Gastrocnemius medialis (tissue), 4 donors: ENCODE results near the gene C2orf92. TPM values are rescaled to one million over a fixed set of nuclear protein-coding genes. Genes with fewer than 3 reads are reported as not detected.

Source experiments
- ATAC-seq, 2 donors: fragments of 150-250 bp; one replicate each; pipeline ENCODE4 v1.9.1; 2016
- DNase-seq, 2 donors: peaks; one replicate each; pipeline ENCODE4 v3.0.0-alpha.2; 2019
- H3K27ac ChIP-seq, 4 donors: fragments of 200-600 bp; sonication (generic); 1 replicate in 1 of 4; 2 replicates in 3 of 4; pipeline ENCODE4 v1.5.1; 2016 to 2018; ENCODE audit warnings: mild to moderate bottlenecking in 2 of 4, moderate library complexity in 1 of 4
- H3K27me3 ChIP-seq, 3 donors: fragments of 200-600 bp; sonication (generic) in 2 of 3; 1 replicate in 1 of 3; 2 replicates in 2 of 3; pipeline versions ENCODE4 v1.5.1 to v1.6.0; 2016 to 2019; ENCODE audit warnings: mild to moderate bottlenecking in 1 of 3, moderate library complexity in 1 of 3
- H3K36me3 ChIP-seq, 2 donors: fragments of 200-600 bp; sonication (generic) in 1 of 2; one replicate each; pipeline ENCODE4 v1.5.1; 2017 to 2018
- H3K4me1 ChIP-seq, 2 donors: fragments of 200-600 bp; sonication (generic) in 1 of 2; one replicate each; pipeline ENCODE4 v1.5.1; 2016 to 2017; ENCODE audit warnings: mild to moderate bottlenecking in 2 of 2
- H3K4me3 ChIP-seq, 4 donors: fragments of 200-600 bp; sonication (generic) in 3 of 4; 1 replicate in 1 of 4; 2 replicates in 3 of 4; pipeline ENCODE4 v1.5.1; 2016 to 2019; ENCODE audit warnings: mild to moderate bottlenecking in 2 of 4
- H3K9me3 ChIP-seq, 3 donors: fragments of 200-600 bp; sonication (generic) in 2 of 3; 1 replicate in 1 of 3; 2 replicates in 2 of 3; pipeline ENCODE4 v1.5.1; 2016 to 2019
- POLR2A ChIP-seq, 2 donors: fragments of 450-650 bp; IDR thresholded peaks; one replicate each; pipeline ENCODE4 v1.6.1; 2017; ENCODE audit warnings: antibody characterized with exemption in 2 of 2, mild to moderate bottlenecking in 2 of 2, moderate library complexity in 2 of 2
- in situ Hi-C, 4 donors: fragments of 200-750 bp; cut with MboI; loops; one replicate each; pipeline versions ENCODE4 v1.15.0 to v1.8.0; 2017; ENCODE audit warnings: low sequenced_read_pairs in 4 of 4
- intact Hi-C: fragments of 100-400 bp; cut with DNase I; formaldehyde crosslinking; loops from one replicate; pipeline ENCODE4 v1.15.1; 2023; ENCODE audit warnings: low total_unique reads
- total RNA-seq, 4 donors: library from RNA; depleted of rRNA; stranded (reverse); fragments of >200 nt; gene quantifications; one replicate each; pipeline versions ENCODE4 v1.1.0 to v1.2.3, GENCODE V29; 2016
- TF ChIP-seq, protein P1 (sequence below), 5 experiments: fragments of 450-650 bp in 3 of 5; fragments of 200-600 bp in 2 of 5; sonication (generic) in 2 of 5; IDR thresholded peaks in 4 of 5; conservative IDR thresholded peaks in 1 of 5; 1 replicate in 4 of 5; 2 replicates in 1 of 5; pipeline ENCODE4 v1.5.1; 2016 to 2019; ENCODE audit warnings: antibody characterized with exemption in 5 of 5, mild to moderate bottlenecking in 3 of 5, moderate library complexity in 3 of 5

Gene C2orf92
- total RNA-seq, 4 donors from 2014 or later: 0.85 to 4.2 TPM; not detected in 2

DNA sequence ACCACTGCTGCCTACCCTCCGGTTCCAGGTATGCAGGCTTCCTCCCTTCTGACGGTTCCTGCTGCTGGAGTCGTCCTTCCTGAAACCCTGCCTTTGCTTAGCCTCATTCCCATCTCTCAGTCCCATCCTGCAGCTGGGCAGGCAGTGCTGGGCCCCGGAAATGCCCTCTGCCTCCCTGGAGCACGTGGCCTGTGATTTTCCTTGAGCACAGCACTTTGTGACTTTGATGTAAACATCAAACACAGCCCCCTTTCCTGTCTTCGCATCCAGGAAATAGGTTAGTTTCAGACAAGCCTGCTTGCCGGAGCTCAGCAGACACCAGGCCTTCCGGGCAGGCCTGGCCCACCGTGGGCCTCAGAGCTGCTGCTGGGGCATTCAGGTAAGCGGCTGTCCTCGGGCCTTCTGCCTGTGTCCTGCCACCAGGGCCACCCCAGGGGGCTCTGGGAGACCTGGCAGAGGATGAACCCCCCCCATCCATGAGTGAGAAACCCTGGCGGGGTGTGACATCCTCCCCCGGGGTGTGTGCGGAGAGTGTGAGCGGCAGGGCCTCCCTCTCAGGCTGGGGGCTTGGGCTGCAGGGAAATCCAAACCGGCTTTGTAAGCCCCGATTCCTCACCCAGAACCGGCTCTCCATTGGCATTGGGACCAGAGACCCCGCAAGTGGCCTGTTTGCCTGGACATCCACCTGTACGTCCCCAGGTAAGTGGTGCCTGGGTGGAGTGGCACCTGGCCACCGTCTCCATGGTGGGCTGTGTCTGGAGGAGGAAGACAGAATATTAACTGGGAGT, 44.0 kb downstream of the C2orf92 start, which contains the start of gene ZAP70:
ZAP70 (plus strand) TSS at position 281 of the 788 bp plus-strand sequence. CDS start 10,461 bp downstream, outside the sequence.
- ATAC-seq (no peak), DNase-seq (no peak)
- TF ChIP-seq, protein P1, sequence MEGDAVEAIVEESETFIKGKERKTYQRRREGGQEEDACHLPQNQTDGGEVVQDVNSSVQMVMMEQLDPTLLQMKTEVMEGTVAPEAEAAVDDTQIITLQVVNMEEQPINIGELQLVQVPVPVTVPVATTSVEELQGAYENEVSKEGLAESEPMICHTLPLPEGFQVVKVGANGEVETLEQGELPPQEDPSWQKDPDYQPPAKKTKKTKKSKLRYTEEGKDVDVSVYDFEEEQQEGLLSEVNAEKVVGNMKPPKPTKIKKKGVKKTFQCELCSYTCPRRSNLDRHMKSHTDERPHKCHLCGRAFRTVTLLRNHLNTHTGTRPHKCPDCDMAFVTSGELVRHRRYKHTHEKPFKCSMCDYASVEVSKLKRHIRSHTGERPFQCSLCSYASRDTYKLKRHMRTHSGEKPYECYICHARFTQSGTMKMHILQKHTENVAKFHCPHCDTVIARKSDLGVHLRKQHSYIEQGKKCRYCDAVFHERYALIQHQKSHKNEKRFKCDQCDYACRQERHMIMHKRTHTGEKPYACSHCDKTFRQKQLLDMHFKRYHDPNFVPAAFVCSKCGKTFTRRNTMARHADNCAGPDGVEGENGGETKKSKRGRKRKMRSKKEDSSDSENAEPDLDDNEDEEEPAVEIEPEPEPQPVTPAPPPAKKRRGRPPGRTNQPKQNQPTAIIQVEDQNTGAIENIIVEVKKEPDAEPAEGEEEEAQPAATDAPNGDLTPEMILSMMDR (IDR thresholded peaks at IDR 0.05 in 4 of 5, conservative IDR thresholded peaks at IDR 0.05 in 1 of 5): no peak
- TF ChIP-seq POLR2A (IDR thresholded peaks at IDR 0.05): no peak
- H3K27me3 ChIP-seq: no peaks in the 10 kb centered on the region
- H3K27ac ChIP-seq: no peak within 1 kb of the TSS
- no peaks in the 10 kb centered on the region for H3K36me3 ChIP-seq
- H3K4me1 ChIP-seq: no peaks in the 10 kb centered on the region
- no peaks in the 10 kb centered on the region for H3K9me3 ChIP-seq
- H3K4me3 ChIP-seq: no peak within 1 kb of the TSS
- intact Hi-C loops: no loop called here
- in situ Hi-C loops: no loop called here

DNA sequence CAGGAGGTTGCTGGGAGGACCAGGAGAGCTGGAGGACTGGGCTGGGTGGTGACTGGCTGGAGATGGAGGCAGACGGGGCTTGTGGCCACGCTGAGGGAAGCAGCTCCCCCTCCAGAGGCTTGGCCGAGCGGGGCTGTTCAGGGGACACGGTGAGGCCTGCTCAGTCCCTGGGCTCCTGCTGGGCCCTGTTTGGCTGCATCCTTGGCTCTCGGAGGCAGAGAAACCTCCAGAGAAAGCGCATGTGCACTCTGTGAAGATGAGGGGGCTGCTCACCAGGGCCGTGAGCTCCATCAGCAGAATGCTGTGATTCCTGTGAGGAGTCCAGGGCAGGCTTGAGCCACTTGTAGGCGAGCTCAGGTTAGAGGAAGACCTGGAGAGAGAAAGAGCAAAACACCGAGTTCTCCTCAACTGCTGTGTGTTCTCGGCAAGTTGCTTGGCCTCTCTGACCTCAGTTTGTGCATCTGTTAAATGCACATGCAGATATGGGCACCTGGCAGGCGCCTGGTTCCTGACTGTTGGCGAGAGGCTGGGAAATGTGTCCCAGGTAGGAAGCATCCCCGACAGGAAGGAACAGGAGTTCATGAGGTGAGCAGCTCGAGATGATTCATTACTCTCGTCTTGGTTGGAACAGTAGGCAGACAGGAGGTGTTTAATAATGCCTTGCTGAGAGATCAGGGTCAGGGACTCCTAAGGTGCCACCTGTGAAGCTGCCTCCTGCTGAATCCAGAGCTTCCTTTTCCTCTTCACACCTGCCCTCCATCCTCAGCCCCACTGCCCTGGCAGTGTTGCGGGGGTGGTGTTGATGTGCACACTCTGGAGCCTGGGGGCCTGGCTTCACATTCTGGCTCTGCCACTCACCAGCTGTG, 44.8 kb downstream of the C2orf92 start:
- H3K27me3 ChIP-seq: no peaks in the 10 kb centered on the region
- intact Hi-C loops: no loop called here
- H3K9me3 ChIP-seq: no peaks in the 10 kb centered on the region
- no peaks in the 10 kb centered on the region for H3K4me1 ChIP-seq
- no peaks in the 10 kb centered on the region for H3K36me3 ChIP-seq
- in situ Hi-C loops: no loop called here
- TF ChIP-seq POLR2A (IDR thresholded peaks at IDR 0.05): no peak
- TF ChIP-seq, protein P1 (IDR thresholded peaks at IDR 0.05 in 4 of 5, conservative IDR thresholded peaks at IDR 0.05 in 1 of 5): no peak
- DNase-seq (no peak), ATAC-seq (no peak)
- H3K4me3 ChIP-seq: no peak overlapping the region
- H3K27ac ChIP-seq: no peak overlapping the region

DNA sequence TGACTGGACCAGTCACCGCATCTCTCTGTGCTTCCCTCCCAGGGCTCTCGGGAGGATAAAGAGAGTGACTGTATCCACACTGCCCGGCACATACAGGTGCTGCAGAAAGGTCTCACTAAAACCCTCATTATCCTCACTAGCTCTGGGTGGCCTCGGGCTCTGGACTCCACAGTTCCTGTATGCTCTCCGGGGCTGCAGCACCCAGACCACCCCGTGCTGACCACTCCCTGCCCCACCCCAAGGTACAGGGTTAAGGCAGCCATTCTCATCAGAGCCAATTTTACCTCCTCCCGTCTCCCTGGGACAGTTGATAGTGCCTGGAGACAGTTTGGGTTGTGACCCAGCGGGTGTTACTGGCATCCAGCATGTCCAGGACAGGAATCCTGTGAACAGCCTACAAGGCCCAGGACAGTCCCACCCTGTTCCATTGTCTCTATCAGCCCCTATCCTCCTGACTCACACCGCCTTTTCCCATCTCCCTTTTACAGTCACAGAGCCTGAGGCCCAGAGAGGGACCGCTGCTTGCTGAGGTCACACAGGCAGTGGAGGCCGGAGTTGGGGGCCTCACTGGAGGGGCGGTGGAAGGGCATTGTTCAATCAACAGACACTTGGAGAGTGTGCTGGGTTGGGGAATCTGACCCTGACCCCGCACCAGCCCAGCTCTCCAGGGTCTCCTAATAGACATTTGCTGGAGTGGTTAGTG, 45.6 kb downstream of the C2orf92 start:
- Histone ChIP-seq H3K27me3 (no peaks in the 10 kb centered on the region), H3K4me3 (no peak overlapping the region), H3K4me1 (no peaks in the 10 kb centered on the region), H3K9me3 (no peaks in the 10 kb centered on the region), H3K27ac (no peak overlapping the region), H3K36me3 (no peaks in the 10 kb centered on the region)
- no peak for TF ChIP-seq POLR2A (IDR thresholded peaks at IDR 0.05)
- TF ChIP-seq, protein P1 (IDR thresholded peaks at IDR 0.05 in 4 of 5, conservative IDR thresholded peaks at IDR 0.05 in 1 of 5): no peak
- in situ Hi-C loops (no loop called here), intact Hi-C loops (no loop called here)
- ATAC-seq: no peak
- no peak for DNase-seq

DNA sequence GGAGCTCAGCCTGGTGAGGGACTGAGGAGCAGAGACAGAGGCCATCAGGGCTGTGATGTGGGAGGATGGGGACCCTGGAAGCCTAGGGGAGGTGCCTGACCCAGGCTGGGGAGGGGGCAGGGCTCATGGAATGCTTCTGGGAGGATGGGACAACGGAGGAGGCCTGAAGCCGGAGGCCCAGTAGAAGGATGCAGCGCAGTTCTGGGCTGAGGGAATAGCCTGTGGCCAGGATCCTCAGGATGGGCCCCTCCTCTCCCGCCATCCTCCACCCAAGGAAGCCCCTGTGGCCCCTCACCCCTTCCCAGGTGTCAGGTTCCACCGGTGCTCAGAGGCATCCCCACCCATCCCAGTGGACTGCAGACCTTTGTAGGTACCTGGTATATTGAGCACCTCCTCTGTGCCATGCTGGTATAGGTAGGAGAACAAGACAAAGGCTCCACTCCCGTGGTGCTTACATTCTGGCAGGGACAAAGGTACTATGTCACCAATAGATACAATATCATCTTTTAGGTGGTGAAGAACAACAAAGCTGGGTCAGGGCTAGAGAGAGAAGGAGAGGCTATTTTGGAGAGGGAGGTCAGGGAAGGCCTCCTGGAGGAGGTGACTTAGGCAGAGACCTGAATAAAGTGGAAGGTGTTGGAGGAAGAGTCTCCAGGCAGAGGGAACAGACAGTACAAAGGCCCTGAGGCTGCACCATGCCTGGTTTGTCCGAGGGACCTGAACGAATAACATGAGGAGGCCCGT, 46.6 kb downstream of the C2orf92 start:
- no peaks in the 10 kb centered on the region for H3K36me3 ChIP-seq
- in situ Hi-C loops: no loop called here
- H3K27me3 ChIP-seq: no peaks in the 10 kb centered on the region
- intact Hi-C loops: no loop called here
- ATAC-seq (no peak), DNase-seq (no peak)
- no peaks in the 10 kb centered on the region for H3K4me1 ChIP-seq
- H3K27ac ChIP-seq: no peak overlapping the region
- H3K9me3 ChIP-seq: no peaks in the 10 kb centered on the region
- no peak overlapping the region for H3K4me3 ChIP-seq
- no peak for TF ChIP-seq POLR2A (IDR thresholded peaks at IDR 0.05)
- TF ChIP-seq, protein P1 (IDR thresholded peaks at IDR 0.05 in 4 of 5, conservative IDR thresholded peaks at IDR 0.05 in 1 of 5): no peak
